H9 (cell line): ENCODE measurements around the gene CPSF6. TPM values are rescaled to one million over a fixed set of nuclear protein-coding genes. Genes with fewer than 3 reads are reported as not detected.

ENCODE experiments used
- DNase-seq: peaks from one replicate; pipeline ENCODE4 v3.0.0-alpha.2; 2017
- H2AFZ ChIP-seq: one replicate; pipeline ENCODE4 v1.6.1; 2013; ENCODE audit warnings: mild to moderate bottlenecking, low read length, control low read depth, moderate library complexity
- H2AK5ac ChIP-seq: 2 replicates; pipeline ENCODE4 v1.6.1; 2013; ENCODE audit warnings: low read length, control low read depth, mixed read lengths; ENCODE audit not compliant: insufficient read length
- H2BK120ac ChIP-seq: one replicate; pipeline ENCODE4 v1.6.1; 2013; ENCODE audit warnings: low read depth, mild to moderate bottlenecking, low read length, control low read depth, inconsistent platforms; ENCODE audit not compliant: poor library complexity, severe bottlenecking
- H2BK12ac ChIP-seq: 2 replicates; pipeline ENCODE4 v1.6.1; 2013; ENCODE audit warnings: low read length, control low read depth, mixed read lengths, low read depth; ENCODE audit not compliant: insufficient read length
- H2BK15ac ChIP-seq: 2 replicates; pipeline ENCODE4 v1.6.1; 2013; ENCODE audit warnings: low read depth, low read length, control low read depth
- H2BK20ac ChIP-seq: one replicate; pipeline ENCODE4 v1.6.1; 2013; ENCODE audit warnings: low read depth, mild to moderate bottlenecking, low read length, control low read depth, inconsistent platforms; ENCODE audit not compliant: poor library complexity, severe bottlenecking
- H2BK5ac ChIP-seq: 2 replicates; pipeline ENCODE4 v1.6.1; 2013; ENCODE audit warnings: low read length, control low read depth, mixed read lengths; ENCODE audit not compliant: insufficient read length
- H3K14ac ChIP-seq: 2 replicates; pipeline ENCODE4 v1.6.1; 2013; ENCODE audit warnings: low read length, control low read depth; ENCODE audit not compliant: insufficient read depth
- H3K18ac ChIP-seq: 2 replicates; pipeline ENCODE4 v1.6.1; 2013; ENCODE audit warnings: low read depth, mild to moderate bottlenecking, mixed read lengths, low read length, control low read depth; ENCODE audit not compliant: insufficient read length
- H3K23ac ChIP-seq: 2 replicates; pipeline ENCODE4 v1.6.1; 2013; ENCODE audit warnings: low read length, control low read depth, mixed read lengths, low read depth; ENCODE audit not compliant: insufficient read length
- H3K23me2 ChIP-seq: 2 replicates; pipeline ENCODE4 v1.6.1; 2013; ENCODE audit warnings: low read depth, mild to moderate bottlenecking, mixed read lengths, low read length, control low read depth; ENCODE audit not compliant: insufficient read length, poor library complexity, severe bottlenecking
- H3K27ac ChIP-seq: 2 replicates; pipeline ENCODE4 v1.5.1; 2013; ENCODE audit warnings: low read length, control low read depth, mixed read lengths, low read depth; ENCODE audit not compliant: insufficient read length
- H3K27me3 ChIP-seq: 2 replicates; pipeline ENCODE4 v1.6.1; 2013; ENCODE audit warnings: low read length, control low read depth, inconsistent platforms; ENCODE audit not compliant: insufficient read depth
- H3K4ac ChIP-seq: 2 replicates; pipeline ENCODE4 v1.6.1; 2013; ENCODE audit warnings: low read depth, mild to moderate bottlenecking, control low read depth, inconsistent platforms, low read length, moderate library complexity
- H3K4me1 ChIP-seq: 2 replicates; pipeline ENCODE4 v1.6.1; 2013; ENCODE audit warnings: low read length, control low read depth, inconsistent platforms; ENCODE audit not compliant: insufficient read depth
- H3K4me2 ChIP-seq: 2 replicates; pipeline ENCODE4 v1.6.1; 2013; ENCODE audit warnings: low read length, control low read depth, mixed read lengths; ENCODE audit not compliant: insufficient read length, insufficient read depth
- H3K56ac ChIP-seq: 2 replicates; pipeline ENCODE4 v1.6.1; 2013; ENCODE audit warnings: low read depth, mild to moderate bottlenecking, mixed read lengths, low read length, control low read depth; ENCODE audit not compliant: insufficient read length
- H3K79me1 ChIP-seq: 2 replicates; pipeline ENCODE4 v1.6.1; 2013; ENCODE audit warnings: low read depth, mild to moderate bottlenecking, moderate library complexity, low read length, control low read depth, inconsistent platforms; ENCODE audit not compliant: insufficient read depth, poor library complexity, severe bottlenecking
- H3K79me2 ChIP-seq: 2 replicates; pipeline ENCODE4 v1.6.1; 2013; ENCODE audit warnings: low read length, control low read depth, inconsistent platforms; ENCODE audit not compliant: insufficient read depth
- H3K9ac ChIP-seq: 2 replicates; pipeline ENCODE4 v1.6.1; 2013; ENCODE audit warnings: low read length, control low read depth, mixed read lengths; ENCODE audit not compliant: insufficient read length; ENCODE audit errors: extremely low read depth
- H3K9me3 ChIP-seq: one replicate; pipeline ENCODE4 v1.6.1; 2013; ENCODE audit warnings: low read depth, low read length, inconsistent platforms; ENCODE audit not compliant: control insufficient read depth
- H3T11ph ChIP-seq: one replicate; pipeline ENCODE4 v1.6.1; 2013; ENCODE audit warnings: mild to moderate bottlenecking, low read length, control low read depth, inconsistent platforms
- H4K20me1 ChIP-seq: one replicate; pipeline ENCODE4 v1.6.1; 2013; ENCODE audit not compliant: control insufficient read depth, insufficient read length, insufficient read depth
- H4K5ac ChIP-seq: 2 replicates; pipeline ENCODE4 v1.6.1; 2013; ENCODE audit warnings: low read depth, mild to moderate bottlenecking, mixed read lengths, low read length, control low read depth; ENCODE audit not compliant: insufficient read length
- H4K8ac ChIP-seq: replicated peaks from 2 replicates; pipeline ENCODE4 v1.6.1; 2013; ENCODE audit warnings: low read length, control low read depth, mixed read lengths, low read depth; ENCODE audit not compliant: insufficient read length
- H4K91ac ChIP-seq: 2 replicates; pipeline ENCODE4 v1.6.1; 2013; ENCODE audit warnings: low read depth, mild to moderate bottlenecking, moderate library complexity, mixed read lengths, low read length, control low read depth; ENCODE audit not compliant: insufficient read length
- H3K27ac Mint-ChIP-seq, 3 experiments: 2 replicates in 2 of 3; 3 replicates in 1 of 3; pipeline ENCODE4 v1.8.0; 2020 to 2021; ENCODE audit warnings: mixed read lengths in 3 of 3, mild to moderate bottlenecking in 1 of 3, moderate library complexity in 1 of 3
- H3K27me3 Mint-ChIP-seq: 2 replicates; pipeline ENCODE4 v1.8.0; 2021; ENCODE audit warnings: low read depth, mild to moderate bottlenecking, moderate library complexity, mixed read lengths
- H3K36me3 Mint-ChIP-seq, 3 experiments: 2 replicates in 2 of 3; 3 replicates in 1 of 3; pipeline ENCODE4 v1.8.0; 2020 to 2021; ENCODE audit warnings: low read depth in 3 of 3, mixed read lengths in 3 of 3; ENCODE audit not compliant: insufficient read depth in 1 of 3
- H3K4me1 Mint-ChIP-seq, 2 experiments: 2 replicates each; pipeline ENCODE4 v1.8.0; 2020; ENCODE audit warnings: mixed read lengths in 2 of 2
- H3K4me3 Mint-ChIP-seq, 2 experiments: 2 replicates in 1 of 2; 3 replicates in 1 of 2; pipeline ENCODE4 v1.8.0; 2020 to 2021; ENCODE audit warnings: mild to moderate bottlenecking in 2 of 2, mixed read lengths in 2 of 2, moderate library complexity in 1 of 2
- H3K9me3 Mint-ChIP-seq, 2 experiments: 2 replicates in 1 of 2; 3 replicates in 1 of 2; pipeline ENCODE4 v1.8.0; 2020; ENCODE audit warnings: mild to moderate bottlenecking in 2 of 2, mixed read lengths in 2 of 2, moderate library complexity in 1 of 2
- total RNA-seq: library from RNA; stranded (reverse); gene quantifications from 2 replicates; pipeline ENCODE4 v1.2.1, GENCODE V29; 2021
- TF ChIP-seq, protein P1 (sequence below): fragments of 200-600 bp; sonication (generic); conservative IDR thresholded peaks from 3 replicates; pipeline ENCODE4 v1.8.0; 2021; ENCODE audit warnings: antibody characterized with exemption, mild to moderate bottlenecking

Gene CPSF6
- total RNA-seq, 1 experiment from 2014 or later: 183 TPM

DNA sequence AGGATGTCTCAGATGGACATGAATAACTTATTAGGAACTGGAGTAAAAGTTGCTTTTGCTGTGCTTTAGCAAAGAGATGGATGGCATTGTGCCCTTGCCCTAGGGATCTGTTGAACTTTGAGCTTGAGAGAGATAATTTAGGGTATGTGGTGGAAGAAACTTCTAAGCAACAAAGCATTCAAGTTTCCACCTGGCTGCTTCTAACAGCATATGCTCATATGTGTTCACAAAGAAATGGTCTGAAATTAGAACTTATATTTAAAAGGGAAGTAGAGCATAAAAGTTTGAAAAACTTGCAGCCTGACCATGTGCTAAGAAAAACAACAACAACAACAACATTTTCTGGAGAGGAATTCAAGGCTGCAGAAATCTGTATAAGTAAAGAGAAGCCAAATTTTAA is 7.9 kb upstream of the CPSF6 start:
- H3K27me3 Mint-ChIP-seq: no peaks in the 10 kb centered on the region
- H2AFZ ChIP-seq: no peak overlapping the region
- H3K23me2 ChIP-seq: no peaks in the 10 kb centered on the region
- no peak overlapping the region for H3K27ac ChIP-seq
- H2BK12ac ChIP-seq: no peak overlapping the region
- H3K4me3 Mint-ChIP-seq: no peak overlapping the region
- TF ChIP-seq, protein P1, sequence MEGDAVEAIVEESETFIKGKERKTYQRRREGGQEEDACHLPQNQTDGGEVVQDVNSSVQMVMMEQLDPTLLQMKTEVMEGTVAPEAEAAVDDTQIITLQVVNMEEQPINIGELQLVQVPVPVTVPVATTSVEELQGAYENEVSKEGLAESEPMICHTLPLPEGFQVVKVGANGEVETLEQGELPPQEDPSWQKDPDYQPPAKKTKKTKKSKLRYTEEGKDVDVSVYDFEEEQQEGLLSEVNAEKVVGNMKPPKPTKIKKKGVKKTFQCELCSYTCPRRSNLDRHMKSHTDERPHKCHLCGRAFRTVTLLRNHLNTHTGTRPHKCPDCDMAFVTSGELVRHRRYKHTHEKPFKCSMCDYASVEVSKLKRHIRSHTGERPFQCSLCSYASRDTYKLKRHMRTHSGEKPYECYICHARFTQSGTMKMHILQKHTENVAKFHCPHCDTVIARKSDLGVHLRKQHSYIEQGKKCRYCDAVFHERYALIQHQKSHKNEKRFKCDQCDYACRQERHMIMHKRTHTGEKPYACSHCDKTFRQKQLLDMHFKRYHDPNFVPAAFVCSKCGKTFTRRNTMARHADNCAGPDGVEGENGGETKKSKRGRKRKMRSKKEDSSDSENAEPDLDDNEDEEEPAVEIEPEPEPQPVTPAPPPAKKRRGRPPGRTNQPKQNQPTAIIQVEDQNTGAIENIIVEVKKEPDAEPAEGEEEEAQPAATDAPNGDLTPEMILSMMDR: no peak
- H3K9me3 Mint-ChIP-seq: peaks cover 23 to 29% of the 10 kb centered on the region in 2 experiments
- H3K4me1 Mint-ChIP-seq: no peaks in the 10 kb centered on the region
- H3T11ph ChIP-seq: no peak overlapping the region
- no peak overlapping the region for H3K18ac ChIP-seq
- no peak overlapping the region for H2BK5ac ChIP-seq
- H3K4me2 ChIP-seq: no peak overlapping the region
- H3K56ac ChIP-seq: no peak overlapping the region
- no peak overlapping the region for H3K4ac ChIP-seq
- H3K9me3 ChIP-seq: no peaks in the 10 kb centered on the region
- no peaks in the 10 kb centered on the region for H4K20me1 ChIP-seq
- no peaks in the 10 kb centered on the region for H3K27me3 ChIP-seq
- no peak overlapping the region for H4K91ac ChIP-seq
- H3K4me1 ChIP-seq: no peaks in the 10 kb centered on the region
- no peak overlapping the region for H3K14ac ChIP-seq
- H3K23ac ChIP-seq: no peak overlapping the region
- H4K5ac ChIP-seq: no peak overlapping the region
- no peak overlapping the region for H2BK120ac ChIP-seq
- H4K8ac ChIP-seq: no peak overlapping the region
- H2BK20ac ChIP-seq: no peak overlapping the region
- H3K36me3 Mint-ChIP-seq: peaks cover 6 to 18% (median 6%) of the 10 kb centered on the region in 3 experiments; a peak in 6 of 7 replicates
- no peak overlapping the region for H3K27ac Mint-ChIP-seq
- H3K9ac ChIP-seq: no peak overlapping the region
- H2BK15ac ChIP-seq: no peak overlapping the region
- DNase-seq: no peak
- no peaks in the 10 kb centered on the region for H3K79me1 ChIP-seq
- H2AK5ac ChIP-seq: no peak overlapping the region
- H3K79me2 ChIP-seq: no peaks in the 10 kb centered on the region
